Astrocyte (in vitro differentiated cells and primary cell): ENCODE data around the gene POFUT2. TPM values are rescaled to one million over a fixed set of nuclear protein-coding genes. Genes with fewer than 3 reads are reported as not detected.

Experiments used
- DNase-seq: peaks from one replicate; pipeline ENCODE4 v3.0.0-alpha.2; 2010; ENCODE audit warnings: low read depth
- FAIRE-seq: peaks from 2 replicates; lab custom pipeline; 2011; peaks lifted over from hg19 to GRCh38; lab: Jason Lieb, UNC
- H2AFZ ChIP-seq: 2 replicates; pipeline ENCODE4 v1.6.0; 2012; ENCODE audit warnings: low read depth, low read length, inconsistent platforms
- H3K27ac ChIP-seq: 2 replicates; pipeline ENCODE4 v1.5.1; 2011; ENCODE audit warnings: low read depth, low read length, inconsistent platforms
- H3K27me3 ChIP-seq: 2 replicates; pipeline ENCODE4 v1.6.0; 2011; ENCODE audit warnings: low read length, inconsistent platforms; ENCODE audit not compliant: insufficient read depth
- H3K36me3 ChIP-seq: 2 replicates; pipeline ENCODE4 v1.5.1; 2011; ENCODE audit warnings: low read length, inconsistent platforms; ENCODE audit not compliant: insufficient read depth
- H3K4me1 ChIP-seq: 2 replicates; pipeline ENCODE4 v1.5.1; 2011; ENCODE audit warnings: low read length, inconsistent platforms; ENCODE audit not compliant: insufficient read depth
- H3K4me2 ChIP-seq: 2 replicates; pipeline ENCODE4 v1.6.0; 2012; ENCODE audit warnings: low read length, inconsistent platforms
- H3K4me3 ChIP-seq: 2 replicates; pipeline ENCODE4 v1.5.1; 2011; ENCODE audit warnings: low read depth, mild to moderate bottlenecking, low read length, inconsistent platforms; ENCODE audit not compliant: insufficient read depth
- H3K79me2 ChIP-seq: 2 replicates; pipeline ENCODE4 v1.6.0; 2012; ENCODE audit warnings: mild to moderate bottlenecking, low read length, inconsistent platforms; ENCODE audit not compliant: insufficient read depth
- H3K9ac ChIP-seq: 2 replicates; pipeline ENCODE4 v1.6.0; 2012; ENCODE audit warnings: mild to moderate bottlenecking, low read length, inconsistent platforms
- H3K9me3 ChIP-seq: 2 replicates; pipeline ENCODE4 v1.5.1; 2012; ENCODE audit warnings: low read depth, mild to moderate bottlenecking, low read length, inconsistent platforms; ENCODE audit not compliant: insufficient read depth
- H4K20me1 ChIP-seq: 2 replicates; pipeline ENCODE4 v1.6.0; 2012; ENCODE audit warnings: low read length, inconsistent platforms; ENCODE audit not compliant: insufficient read depth
- H3K27ac Mint-ChIP-seq: one replicate; pipeline ENCODE4 v1.8.0; 2021; ENCODE audit warnings: mild to moderate bottlenecking, mixed read lengths; ENCODE audit not compliant: unreplicated experiment
- H3K27me3 Mint-ChIP-seq: one replicate; pipeline ENCODE4 v1.8.0; 2021; ENCODE audit warnings: low read depth, mixed read lengths; ENCODE audit not compliant: unreplicated experiment
- H3K36me3 Mint-ChIP-seq: one replicate; pipeline ENCODE4 v1.8.0; 2021; ENCODE audit warnings: low read depth, mixed read lengths; ENCODE audit not compliant: unreplicated experiment
- H3K4me1 Mint-ChIP-seq: one replicate; pipeline ENCODE4 v1.8.0; 2021; ENCODE audit warnings: low read depth, mixed read lengths; ENCODE audit not compliant: unreplicated experiment
- H3K4me3 Mint-ChIP-seq: one replicate; pipeline ENCODE4 v1.8.0; 2021; ENCODE audit warnings: mild to moderate bottlenecking, moderate library complexity, mixed read lengths; ENCODE audit not compliant: unreplicated experiment
- H3K9me3 Mint-ChIP-seq: one replicate; pipeline ENCODE4 v1.8.0; 2021; ENCODE audit warnings: mild to moderate bottlenecking, mixed read lengths; ENCODE audit not compliant: unreplicated experiment
- EZH2 ChIP-seq: IDR thresholded peaks from 2 replicates; pipeline ENCODE4 v1.6.1; 2012; ENCODE audit warnings: mild to moderate bottlenecking, low read length, inconsistent platforms; ENCODE audit not compliant: insufficient read depth
- total RNA-seq: library from RNA; stranded (reverse); gene quantifications from 2 replicates; pipeline ENCODE4 v1.2.1, GENCODE V29; 2021
- TF ChIP-seq, protein P1 (sequence below): IDR thresholded peaks from 2 replicates; pipeline ENCODE4 v1.5.1; 2011; ENCODE audit warnings: low read depth, mild to moderate bottlenecking, inconsistent platforms, low read length, moderate library complexity; ENCODE audit not compliant: insufficient read depth

Gene POFUT2
- total RNA-seq, 1 donor from 2014 or later: 109 TPM

DNA sequence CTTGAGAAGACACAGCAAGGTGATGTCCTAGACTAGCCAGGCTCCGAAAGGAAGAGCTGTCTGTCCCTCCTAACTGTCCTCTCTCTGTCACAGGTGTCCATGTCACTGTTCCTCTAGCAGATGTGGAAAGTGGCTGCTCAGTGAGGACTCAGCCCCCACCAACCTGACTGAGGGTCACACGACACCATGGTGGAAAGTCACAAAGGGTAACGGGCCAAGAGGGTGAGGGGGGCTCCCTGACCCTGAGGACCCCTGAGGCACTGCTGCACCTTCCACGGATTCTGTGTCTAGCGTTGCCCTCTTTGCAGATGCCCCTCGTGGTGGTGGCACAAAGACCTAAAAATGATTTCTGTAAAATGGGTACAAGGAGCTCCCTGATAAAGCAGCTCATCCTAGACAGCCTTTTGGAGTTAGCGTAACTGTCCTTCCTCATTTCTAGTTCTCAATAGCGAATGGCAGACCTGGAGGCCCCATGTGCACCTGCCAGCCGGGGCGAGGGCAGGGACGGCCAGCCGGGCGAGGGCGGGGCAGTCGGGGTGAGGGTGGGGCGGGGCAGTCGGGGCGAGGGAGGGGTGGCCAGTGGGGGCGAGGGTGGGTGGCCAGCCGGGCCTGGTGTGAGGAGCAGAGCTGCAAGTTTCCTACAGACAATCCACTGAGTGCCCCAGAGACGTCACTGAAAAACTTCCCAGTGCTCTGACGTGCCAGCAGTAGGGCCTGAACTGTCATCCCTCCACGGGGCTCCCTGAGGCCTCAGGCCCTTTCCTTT is 23.4 kb downstream of the POFUT2 start:
- Histone ChIP-seq H3K4me1 (no peaks in the 10 kb centered on the region), H3K79me2 (no peaks in the 10 kb centered on the region), H3K9ac (no peak overlapping the region), H3K4me3 (no peak overlapping the region), H2AFZ (no peak overlapping the region), H3K9me3 (no peaks in the 10 kb centered on the region), H3K4me2 (no peak overlapping the region), H3K27me3 (peaks cover 1% of the 10 kb centered on the region), H4K20me1 (peaks cover 55% of the 10 kb centered on the region), H3K27ac (no peak overlapping the region), H3K36me3 (peaks cover 9% of the 10 kb centered on the region)
- DNase-seq (no peak), FAIRE-seq (no peak)
- TF ChIP-seq, protein P1, sequence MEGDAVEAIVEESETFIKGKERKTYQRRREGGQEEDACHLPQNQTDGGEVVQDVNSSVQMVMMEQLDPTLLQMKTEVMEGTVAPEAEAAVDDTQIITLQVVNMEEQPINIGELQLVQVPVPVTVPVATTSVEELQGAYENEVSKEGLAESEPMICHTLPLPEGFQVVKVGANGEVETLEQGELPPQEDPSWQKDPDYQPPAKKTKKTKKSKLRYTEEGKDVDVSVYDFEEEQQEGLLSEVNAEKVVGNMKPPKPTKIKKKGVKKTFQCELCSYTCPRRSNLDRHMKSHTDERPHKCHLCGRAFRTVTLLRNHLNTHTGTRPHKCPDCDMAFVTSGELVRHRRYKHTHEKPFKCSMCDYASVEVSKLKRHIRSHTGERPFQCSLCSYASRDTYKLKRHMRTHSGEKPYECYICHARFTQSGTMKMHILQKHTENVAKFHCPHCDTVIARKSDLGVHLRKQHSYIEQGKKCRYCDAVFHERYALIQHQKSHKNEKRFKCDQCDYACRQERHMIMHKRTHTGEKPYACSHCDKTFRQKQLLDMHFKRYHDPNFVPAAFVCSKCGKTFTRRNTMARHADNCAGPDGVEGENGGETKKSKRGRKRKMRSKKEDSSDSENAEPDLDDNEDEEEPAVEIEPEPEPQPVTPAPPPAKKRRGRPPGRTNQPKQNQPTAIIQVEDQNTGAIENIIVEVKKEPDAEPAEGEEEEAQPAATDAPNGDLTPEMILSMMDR: no peak
- TF ChIP-seq EZH2: no peak
- H3K36me3 Mint-ChIP-seq: peaks cover 31% of the 10 kb centered on the region
- no peaks in the 10 kb centered on the region for H3K9me3 Mint-ChIP-seq
- H3K27ac Mint-ChIP-seq: no peak overlapping the region
- H3K27me3 Mint-ChIP-seq: no peaks in the 10 kb centered on the region
- H3K4me3 Mint-ChIP-seq: no peak overlapping the region
- no peaks in the 10 kb centered on the region for H3K4me1 Mint-ChIP-seq

DNA sequence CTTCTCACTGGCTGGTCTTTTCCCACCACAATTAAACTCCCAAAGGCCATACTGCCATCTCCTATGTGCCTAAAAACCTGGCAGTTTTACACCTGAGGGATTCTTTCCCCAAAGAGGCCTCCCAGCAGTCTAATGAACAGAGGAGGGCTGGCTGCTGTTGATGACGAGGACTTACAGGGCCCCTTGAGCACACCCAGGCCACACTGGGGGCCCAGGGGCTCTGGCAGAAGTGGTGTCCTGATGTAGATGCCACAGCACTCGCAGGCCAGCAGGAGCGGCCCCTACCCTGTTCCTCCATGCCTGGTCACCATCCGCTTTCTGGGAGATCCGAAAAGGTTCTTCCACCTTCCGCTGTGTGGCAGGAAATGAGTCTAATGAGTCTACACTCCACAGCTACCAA is 24.2 kb downstream of the POFUT2 start:
- Histone ChIP-seq H3K27ac (no peak overlapping the region), H3K4me2 (no peak overlapping the region), H3K27me3 (peaks cover 6% of the 10 kb centered on the region), H3K4me3 (no peak overlapping the region), H4K20me1 (peaks cover 55% of the 10 kb centered on the region), H3K36me3 (peaks cover 9% of the 10 kb centered on the region), H3K79me2 (no peaks in the 10 kb centered on the region), H3K9me3 (no peaks in the 10 kb centered on the region), H3K9ac (no peak overlapping the region), H3K4me1 (no peaks in the 10 kb centered on the region), H2AFZ (no peak overlapping the region)
- Mint-ChIP-seq H3K27ac (no peak overlapping the region), H3K9me3 (no peaks in the 10 kb centered on the region), H3K27me3 (no peaks in the 10 kb centered on the region), H3K4me3 (no peak overlapping the region), H3K4me1 (no peaks in the 10 kb centered on the region), H3K36me3 (peaks cover 32% of the 10 kb centered on the region)
- TF ChIP-seq, protein P1: no peak
- no peak for TF ChIP-seq EZH2
- FAIRE-seq (no peak), DNase-seq (no peak)

DNA sequence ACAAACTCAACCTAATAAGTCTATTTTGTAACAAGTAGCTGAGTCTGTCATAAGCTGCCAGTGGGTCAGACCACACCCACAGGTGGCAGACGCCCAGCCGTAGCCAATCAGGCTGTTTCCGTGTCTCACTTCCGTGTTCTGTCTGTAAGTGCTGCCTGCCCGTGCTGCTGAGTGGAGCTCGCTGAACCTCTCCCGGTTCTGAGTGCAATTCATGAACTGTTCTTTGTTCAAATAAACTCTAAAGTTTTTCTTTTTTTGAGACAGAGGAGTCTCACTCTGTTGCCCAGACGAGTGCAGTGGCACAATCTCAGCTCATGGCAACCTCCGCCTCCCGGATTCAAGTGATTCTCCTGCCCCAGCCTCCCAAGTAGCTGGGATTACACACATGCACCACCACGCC is 25.1 kb downstream of the POFUT2 start:
- Histone ChIP-seq H2AFZ (no peak overlapping the region), H3K4me2 (no peak overlapping the region), H3K27me3 (peaks cover 9% of the 10 kb centered on the region), H3K9ac (no peak overlapping the region), H3K4me3 (no peak overlapping the region), H3K4me1 (peaks cover 3% of the 10 kb centered on the region), H4K20me1 (peaks cover 53% of the 10 kb centered on the region), H3K27ac (no peak overlapping the region), H3K36me3 (peaks cover 9% of the 10 kb centered on the region), H3K9me3 (no peaks in the 10 kb centered on the region), H3K79me2 (no peaks in the 10 kb centered on the region)
- H3K9me3 Mint-ChIP-seq: no peaks in the 10 kb centered on the region
- no peaks in the 10 kb centered on the region for H3K27me3 Mint-ChIP-seq
- peaks cover 2% of the 10 kb centered on the region for H3K4me1 Mint-ChIP-seq
- no peak for TF ChIP-seq EZH2
- TF ChIP-seq, protein P1: no peak
- H3K27ac Mint-ChIP-seq: no peak overlapping the region
- H3K36me3 Mint-ChIP-seq: peaks cover 30% of the 10 kb centered on the region
- DNase-seq: no peak
- H3K4me3 Mint-ChIP-seq: no peak overlapping the region
- FAIRE-seq: no peak
